GM18498 (cell line): ENCODE measurements around the gene SAMD4A.
A peak's percentile ranks its signal among the peaks of the same experiment; 100 is the strongest.

Experiments used
- ATAC-seq: cut with Tn5 transposase; IDR thresholded peaks from one replicate; pipeline ENCODE4 v1.9.1; 2021; ENCODE audit warnings: mild to moderate bottlenecking, moderate library complexity; ENCODE audit not compliant: unreplicated experiment

The SAMD4A gene

GRCh38 chr14:54566410-54567223 is at the start of gene SAMD4A:
Gene SAMD4A, plus strand, starts transcription at chr14:54567128. Its CDS starts 789 bp downstream, at chr14:54567917.
- peak; percentile 42 for ATAC-seq

- no peak for ATAC-seq
Measured at GRCh38 chr14:54524410-54524809, 42.5 kb upstream of the SAMD4A start.

- no peak for ATAC-seq
Measured at GRCh38 chr14:54528973-54529372, 38.0 kb upstream of the SAMD4A start.

- no peak for ATAC-seq
Measured at GRCh38 chr14:54529811-54530210, 37.1 kb upstream of the SAMD4A start.

- peak; percentile 98 for ATAC-seq
Measured at GRCh38 chr14:54532111-54533012, 34.6 kb upstream of the SAMD4A start.

- ATAC-seq: peak; percentile 18
Measured at GRCh38 chr14:54533100-54533499, 33.8 kb upstream of the SAMD4A start.

GRCh38 chr14:54535126-54535525 is 31.8 kb upstream of the SAMD4A start:
- ATAC-seq: no peak

GRCh38 chr14:54535646-54536045 is 31.3 kb upstream of the SAMD4A start:
- ATAC-seq: no peak

GRCh38 chr14:54537651-54538050 is 29.3 kb upstream of the SAMD4A start:
- no peak for ATAC-seq

GRCh38 chr14:54538055-54538454 is 28.9 kb upstream of the SAMD4A start:
- ATAC-seq: no peak

GRCh38 chr14:54547583-54547982 is 19.3 kb upstream of the SAMD4A start:
- no peak for ATAC-seq

- no peak for ATAC-seq
Measured at GRCh38 chr14:54548491-54548890, 18.4 kb upstream of the SAMD4A start.

GRCh38 chr14:54549862-54550261 is 17.1 kb upstream of the SAMD4A start:
- ATAC-seq: no peak

GRCh38 chr14:54550514-54550913 is 16.4 kb upstream of the SAMD4A start:
- ATAC-seq: no peak

- ATAC-seq: no peak
Measured at GRCh38 chr14:54554401-54554800, 12.5 kb upstream of the SAMD4A start.

GRCh38 chr14:54555651-54556050 is 11.3 kb upstream of the SAMD4A start:
- ATAC-seq: no peak

GRCh38 chr14:54556535-54556934 is 10.4 kb upstream of the SAMD4A start:
- ATAC-seq: no peak

GRCh38 chr14:54562334-54562733 is 4.6 kb upstream of the SAMD4A start:
- no peak for ATAC-seq

GRCh38 chr14:54564071-54564867 is 2.7 kb upstream of the SAMD4A start:
- no peak for ATAC-seq

GRCh38 chr14:54564868-54565784 is 1.8 kb upstream of the SAMD4A start:
- ATAC-seq: peak; percentile 40
